Right hindlimb (tissue), 1 donor: ENCODE measurements around the gene DDR1.
"Not testable (repeated sequence)": the region's sequence is repeated elsewhere in the genome, so short reads cannot be mapped to it uniquely, and the experiment has no call there.

Experiments
- DNase-seq: peaks from one replicate; pipeline ENCODE4 v3.0.0-alpha.2; 2018

The DDR1 gene

DNA sequence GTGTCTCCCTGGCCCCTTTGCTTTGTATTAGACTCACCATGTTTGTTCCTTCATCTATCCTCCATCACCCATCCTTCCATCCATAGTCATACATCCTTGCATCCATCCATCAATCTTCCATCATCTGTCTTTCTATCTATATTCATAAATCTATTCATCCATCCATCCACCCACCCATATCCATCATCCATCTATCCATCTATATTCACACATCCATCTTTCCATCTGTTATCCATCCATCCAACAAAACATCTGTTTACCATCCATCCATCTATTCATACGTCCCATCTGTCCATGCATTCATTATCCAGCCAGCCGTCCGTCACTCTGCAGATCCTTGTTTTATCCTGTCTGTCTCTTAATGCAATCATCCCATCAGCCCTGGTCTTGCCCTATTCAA is 10.6 kb downstream of the DDR1 start:
- DNase-seq, result no peak

DNA sequence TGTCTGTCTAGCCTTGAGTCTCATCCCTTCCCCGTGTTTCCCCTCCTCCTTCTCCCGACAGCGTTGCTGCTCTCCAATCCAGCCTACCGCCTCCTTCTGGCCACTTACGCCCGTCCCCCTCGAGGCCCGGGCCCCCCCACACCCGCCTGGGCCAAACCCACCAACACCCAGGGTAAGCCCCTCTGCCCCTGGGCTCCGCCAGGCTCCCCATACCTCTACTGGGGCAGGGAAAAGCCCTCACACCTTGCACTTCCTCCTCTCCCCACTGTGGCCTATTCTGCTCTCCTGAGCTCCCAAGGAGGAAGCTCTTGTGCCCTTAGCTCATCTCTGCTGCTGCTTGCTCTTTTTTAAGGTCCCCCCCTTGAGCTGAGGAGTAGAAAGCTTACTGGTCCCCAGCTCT is 11.0 kb downstream of the DDR1 start:
- DNase-seq, result no peak

DNA sequence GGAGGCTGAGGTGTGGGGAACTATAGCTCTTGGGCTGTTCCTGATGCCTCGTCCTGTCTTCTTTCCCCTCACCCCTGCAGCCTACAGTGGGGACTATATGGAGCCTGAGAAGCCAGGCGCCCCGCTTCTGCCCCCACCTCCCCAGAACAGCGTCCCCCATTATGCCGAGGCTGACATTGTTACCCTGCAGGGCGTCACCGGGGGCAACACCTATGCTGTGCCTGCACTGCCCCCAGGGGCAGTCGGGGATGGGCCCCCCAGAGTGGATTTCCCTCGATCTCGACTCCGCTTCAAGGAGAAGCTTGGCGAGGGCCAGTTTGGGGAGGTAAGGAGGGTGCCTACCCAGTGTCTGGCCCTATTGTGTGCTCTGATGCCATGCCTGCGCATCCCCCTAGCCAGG is 12.2 kb downstream of the DDR1 start:
- no peak for DNase-seq

DNA sequence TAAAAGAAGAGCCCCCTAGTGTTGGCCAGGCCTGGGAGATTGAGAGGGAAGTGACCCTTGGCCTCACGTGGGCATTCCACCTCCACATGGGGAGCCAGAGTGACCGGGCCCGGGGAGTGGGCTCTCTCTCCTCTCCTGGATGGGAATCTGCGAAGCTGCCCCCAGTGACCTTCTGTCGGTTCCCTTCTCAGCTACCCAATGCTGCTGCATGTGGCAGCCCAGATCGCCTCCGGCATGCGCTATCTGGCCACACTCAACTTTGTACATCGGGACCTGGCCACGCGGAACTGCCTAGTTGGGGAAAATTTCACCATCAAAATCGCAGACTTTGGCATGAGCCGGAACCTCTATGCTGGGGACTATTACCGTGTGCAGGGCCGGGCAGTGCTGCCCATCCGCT is 13.6 kb downstream of the DDR1 start:
- no peak for DNase-seq

DNA sequence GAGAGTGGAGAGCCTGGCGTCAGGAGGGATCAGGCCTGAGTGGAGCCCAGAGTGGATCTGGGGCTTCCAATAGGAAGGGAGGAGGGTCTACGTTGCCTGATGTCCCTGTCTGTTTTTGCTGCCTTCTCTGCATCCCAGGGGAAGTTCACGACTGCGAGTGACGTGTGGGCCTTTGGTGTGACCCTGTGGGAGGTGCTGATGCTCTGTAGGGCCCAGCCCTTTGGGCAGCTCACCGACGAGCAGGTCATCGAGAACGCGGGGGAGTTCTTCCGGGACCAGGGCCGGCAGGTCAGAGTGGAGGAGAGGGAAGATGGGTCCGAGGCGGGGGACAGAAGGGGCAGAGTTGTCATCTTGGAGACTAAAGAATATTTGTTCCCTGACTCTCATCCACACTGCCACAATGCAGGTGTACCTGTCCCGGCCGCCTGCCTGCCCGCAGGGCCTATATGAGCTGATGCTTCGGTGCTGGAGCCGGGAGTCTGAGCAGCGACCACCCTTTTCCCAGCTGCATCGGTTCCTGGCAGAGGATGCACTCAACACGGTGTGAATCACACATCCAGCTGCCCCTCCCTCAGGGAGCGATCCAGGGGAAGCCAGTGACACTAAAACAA is 14.5 kb downstream of the DDR1 start:
- no peak for DNase-seq

DNA sequence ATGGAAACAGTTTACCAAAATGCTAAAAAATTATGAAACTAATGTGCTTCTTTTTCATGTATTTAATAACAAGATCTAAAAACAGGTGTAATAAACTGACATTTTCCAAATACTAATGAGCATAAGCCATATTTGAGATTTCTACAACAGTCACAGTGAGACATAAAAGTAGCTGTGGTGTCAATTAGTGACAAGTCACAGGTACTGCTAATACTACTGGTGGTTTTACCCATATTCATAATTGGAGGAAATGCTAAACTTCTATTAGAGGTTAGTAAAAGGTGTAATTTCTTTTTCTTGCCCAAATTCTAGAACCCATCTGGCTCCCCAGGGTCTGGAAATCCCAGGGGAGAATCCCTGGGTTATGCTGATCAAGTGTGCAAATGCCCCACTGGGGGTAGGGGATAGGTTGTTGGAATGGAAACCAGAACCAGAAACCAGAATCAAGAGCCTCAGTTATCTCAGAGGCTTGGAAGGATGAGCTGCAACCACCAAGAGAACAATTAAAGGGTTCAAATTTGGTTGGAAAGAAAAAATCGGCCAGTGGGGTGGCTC is 16.6 kb downstream of the DDR1 start:
- no peak for DNase-seq

DNA sequence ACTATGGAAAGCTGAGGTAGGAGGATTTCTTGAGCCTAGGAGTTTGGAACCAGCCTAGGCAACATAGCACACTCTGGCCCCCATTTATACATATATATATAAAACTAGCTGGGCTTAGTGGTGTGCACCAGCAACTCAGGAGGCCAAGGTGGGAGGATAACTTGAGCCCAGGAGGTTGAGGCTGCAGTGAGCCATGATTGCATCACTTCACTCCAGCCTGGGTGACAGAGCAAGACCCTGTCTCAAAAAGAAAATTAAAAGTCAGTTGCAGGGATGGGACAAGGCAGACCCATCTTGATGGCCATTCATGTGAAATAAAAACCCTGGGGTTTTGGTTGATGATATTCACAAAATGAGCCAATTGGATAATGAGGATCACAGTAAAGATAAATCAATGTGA is 17.1 kb downstream of the DDR1 start:
- no peak for DNase-seq

DNA sequence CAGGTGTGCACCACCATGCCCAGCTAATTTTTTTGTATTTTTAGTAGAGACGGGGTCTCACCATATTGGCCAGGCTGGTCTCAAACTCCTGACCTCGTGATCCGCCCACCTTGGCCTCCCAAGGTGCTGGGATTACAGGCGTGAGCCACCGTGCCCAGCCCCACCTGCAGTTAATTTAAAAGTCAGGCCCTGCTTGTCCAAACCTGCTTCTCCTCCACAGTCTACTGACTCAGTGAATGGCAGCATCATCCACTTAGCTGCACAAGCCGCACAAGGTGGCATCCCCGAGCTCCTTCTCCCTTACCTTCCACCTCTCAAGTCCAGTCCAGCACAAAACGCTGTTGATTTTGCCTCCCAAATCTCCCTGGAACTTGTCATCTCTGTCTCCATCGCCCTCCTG is 17.9 kb downstream of the DDR1 start:
- not testable (repeated sequence) for DNase-seq

DNA sequence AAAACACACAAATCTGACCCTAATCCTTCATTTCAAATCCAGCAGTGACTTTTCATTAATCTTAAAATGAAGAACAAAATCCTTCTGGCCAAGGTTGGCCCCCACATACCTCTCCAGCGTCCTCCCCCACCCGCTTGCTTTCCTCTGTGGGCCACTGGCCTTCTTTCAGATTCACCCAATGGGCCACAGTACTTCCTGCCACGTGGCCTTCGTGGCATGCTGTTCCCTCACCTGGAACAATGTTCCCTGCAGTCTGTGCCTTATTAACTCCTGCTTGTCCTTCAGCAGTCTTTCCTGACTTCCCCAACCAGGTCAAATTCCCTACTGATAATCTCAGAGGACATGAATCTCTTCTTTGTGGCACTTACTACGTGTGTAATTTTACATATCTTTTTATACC is 18.4 kb downstream of the DDR1 start:
- DNase-seq, result no peak

DNA sequence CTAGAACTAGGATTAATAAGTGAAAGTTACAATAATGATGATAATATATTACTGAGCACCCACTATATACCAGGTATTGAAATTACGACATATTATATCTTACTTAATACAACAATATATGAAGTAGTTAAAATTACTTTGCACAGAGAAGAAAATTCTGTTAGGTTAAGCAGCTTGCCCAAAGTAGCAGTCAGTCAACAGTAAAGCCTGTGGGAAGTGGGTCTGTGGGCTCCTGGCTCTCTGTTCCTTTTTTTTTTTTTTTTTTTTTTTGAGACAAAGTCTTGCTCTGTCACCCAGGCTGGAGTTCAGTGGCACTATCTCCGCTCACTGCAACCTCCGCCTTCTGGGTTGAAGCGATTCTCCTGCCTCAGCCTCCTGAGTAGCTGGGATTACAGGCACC is 18.9 kb downstream of the DDR1 start:
- no peak for DNase-seq

DNA sequence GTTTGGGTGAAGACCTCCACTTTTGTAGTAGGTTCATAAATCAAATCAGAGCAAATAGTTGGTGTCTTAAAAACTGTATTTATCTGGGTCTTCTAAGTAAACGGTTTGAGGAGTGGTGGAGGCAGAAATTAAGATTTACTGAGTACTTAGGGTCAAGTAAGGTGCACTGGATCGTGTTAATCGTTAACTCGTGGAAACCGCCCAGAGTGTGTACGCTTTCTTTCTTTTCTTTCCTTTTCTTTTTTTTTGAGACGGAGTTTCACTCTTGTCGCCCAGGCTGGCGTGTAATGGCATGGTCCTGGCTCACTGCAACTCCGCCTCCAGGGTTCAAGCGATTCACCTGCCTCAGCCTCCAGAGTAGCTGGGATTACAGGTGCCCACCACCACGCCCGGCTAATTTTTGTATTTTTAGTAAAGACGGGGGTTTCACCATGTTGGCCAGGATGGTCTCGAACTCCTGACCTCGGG is 23.0 kb downstream of the DDR1 start:
- not testable (repeated sequence) for DNase-seq

DNA sequence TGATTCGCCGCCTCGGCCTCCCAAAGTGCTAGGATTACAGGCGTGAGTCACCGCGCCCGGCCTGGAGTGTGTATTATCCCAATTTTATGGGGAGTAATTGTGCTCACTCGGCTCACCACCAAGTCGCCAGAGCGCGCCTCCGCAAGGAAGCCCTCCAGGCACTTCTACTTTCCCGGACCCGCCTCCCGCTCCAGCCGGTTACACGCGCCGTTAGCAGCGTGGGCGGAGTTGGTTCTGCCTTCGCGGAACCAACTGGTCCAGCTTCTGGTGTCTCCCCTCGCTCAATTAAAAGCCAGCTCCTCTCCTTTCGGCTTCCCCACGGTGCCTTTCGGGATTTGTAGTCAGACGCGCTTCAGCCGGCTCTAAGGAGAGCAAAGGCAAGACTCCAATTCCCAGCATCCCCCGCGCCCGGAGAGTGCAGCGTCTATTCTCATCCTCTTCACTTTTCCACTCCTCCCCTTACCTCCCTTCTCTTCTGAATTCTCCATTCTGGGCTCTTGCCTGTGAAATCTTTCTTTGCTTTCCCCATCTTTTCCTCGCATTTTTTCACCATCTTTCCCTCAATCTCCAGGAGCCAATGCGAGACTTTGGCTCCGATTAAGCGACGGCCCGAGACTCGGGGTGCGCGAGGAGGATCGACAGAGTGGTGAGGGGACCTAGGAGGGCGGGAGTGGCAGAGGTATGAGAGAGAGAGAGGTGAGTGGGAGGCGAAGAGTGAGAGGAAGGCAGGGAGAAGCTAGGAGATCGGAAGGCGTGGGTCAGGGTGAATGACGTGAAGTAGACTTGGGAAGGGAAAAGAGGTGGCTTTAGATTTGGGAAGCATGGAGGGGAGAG is 23.7 kb downstream of the DDR1 start, which contains the start of gene GTF2H4:
GTF2H4 (plus strand) TSS at position 450 of the 834 bp plus-strand sequence.
- peak; percentile 99 for DNase-seq

DNA sequence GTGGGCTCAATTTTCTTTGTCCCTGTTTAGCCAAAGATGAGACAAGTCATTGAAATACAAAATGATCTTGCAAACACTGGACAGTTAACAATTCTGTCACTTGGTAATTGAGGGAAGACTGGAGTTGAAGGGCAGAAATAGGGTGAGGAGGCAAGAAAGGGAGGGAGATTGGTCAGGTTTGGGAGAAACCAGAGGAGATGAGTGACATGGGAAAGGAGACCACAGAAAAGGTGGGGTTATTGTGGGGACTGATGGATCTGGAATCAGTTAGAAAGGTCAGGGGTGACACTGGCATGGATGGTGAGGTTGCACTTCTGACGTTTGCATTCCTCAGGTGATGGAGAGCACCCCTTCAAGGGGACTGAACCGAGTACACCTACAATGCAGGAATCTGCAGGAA is 24.4 kb downstream of the DDR1 start:
- no peak for DNase-seq

DNA sequence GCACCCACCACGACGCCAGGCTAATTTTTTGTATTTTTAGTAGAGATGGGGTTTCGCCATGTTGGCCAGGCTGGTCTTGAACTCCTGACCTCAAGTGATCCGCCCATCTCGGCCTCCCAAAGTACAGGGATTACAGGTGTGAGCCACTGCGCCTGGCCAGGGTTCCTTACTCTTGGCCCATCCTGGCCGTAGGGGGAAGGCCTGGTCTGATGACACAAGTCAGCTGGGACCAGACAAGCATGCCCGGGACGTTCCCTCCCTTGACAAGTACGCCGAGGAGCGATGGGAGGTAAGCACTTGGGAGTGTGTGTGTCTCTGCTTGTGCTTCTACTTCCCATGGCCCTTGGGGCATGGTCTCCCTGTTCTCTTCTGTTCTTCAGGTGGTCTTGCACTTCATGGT is 26.2 kb downstream of the DDR1 start:
- DNase-seq, result not testable (repeated sequence)

DNA sequence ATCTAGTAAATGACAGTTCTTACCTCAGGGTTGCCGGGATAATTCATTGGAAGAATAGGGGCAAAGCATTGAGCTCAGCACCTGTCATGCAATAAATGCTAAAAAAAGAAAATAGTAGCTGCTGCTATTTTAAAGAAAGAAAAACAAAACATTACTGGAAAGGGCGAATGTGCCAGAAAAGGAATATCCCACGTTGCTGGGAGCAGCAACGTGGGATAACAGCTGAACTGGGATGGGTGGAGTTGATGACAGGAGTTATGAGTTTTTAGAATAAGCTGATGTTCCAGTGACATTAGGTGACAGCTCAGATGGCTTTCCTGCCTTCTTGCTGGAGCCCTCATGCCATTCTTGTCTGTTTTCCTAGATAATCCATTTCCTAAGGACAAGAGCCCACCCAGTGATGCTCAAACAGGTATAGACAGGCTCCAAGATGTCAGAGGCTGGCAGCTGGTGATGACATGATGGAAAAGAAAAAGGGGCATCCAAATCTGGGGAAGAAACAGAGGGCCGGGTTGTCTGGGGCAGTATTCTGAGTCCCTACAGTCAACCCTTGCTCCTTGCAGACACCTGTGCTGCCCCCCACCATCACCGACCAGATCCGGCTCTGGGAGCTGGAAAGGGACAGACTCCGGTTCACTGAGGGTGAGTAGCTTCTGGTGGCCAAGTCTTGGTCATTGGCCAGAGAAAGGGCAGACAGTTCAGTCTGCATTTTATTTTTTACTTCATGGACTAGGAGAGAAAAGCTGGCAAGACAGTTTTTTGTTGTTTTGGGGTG is 28.6 kb downstream of the DDR1 start:
- no peak for DNase-seq

DNA sequence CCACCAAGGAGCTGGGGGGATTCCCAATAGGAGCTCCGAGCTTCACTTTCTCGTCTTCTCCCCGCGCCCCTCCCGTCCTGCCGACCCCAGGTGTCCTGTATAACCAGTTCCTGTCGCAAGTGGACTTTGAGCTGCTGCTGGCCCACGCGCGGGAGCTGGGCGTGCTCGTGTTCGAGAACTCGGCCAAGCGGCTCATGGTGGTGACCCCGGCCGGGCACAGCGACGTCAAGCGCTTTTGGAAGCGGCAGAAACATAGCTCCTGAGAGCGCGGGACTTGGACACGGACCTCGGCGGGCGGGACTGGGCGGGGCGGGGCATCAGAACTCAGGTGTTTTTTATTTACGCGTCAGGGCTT is 29.4 kb downstream of the DDR1 start:
- no peak for DNase-seq

DNA sequence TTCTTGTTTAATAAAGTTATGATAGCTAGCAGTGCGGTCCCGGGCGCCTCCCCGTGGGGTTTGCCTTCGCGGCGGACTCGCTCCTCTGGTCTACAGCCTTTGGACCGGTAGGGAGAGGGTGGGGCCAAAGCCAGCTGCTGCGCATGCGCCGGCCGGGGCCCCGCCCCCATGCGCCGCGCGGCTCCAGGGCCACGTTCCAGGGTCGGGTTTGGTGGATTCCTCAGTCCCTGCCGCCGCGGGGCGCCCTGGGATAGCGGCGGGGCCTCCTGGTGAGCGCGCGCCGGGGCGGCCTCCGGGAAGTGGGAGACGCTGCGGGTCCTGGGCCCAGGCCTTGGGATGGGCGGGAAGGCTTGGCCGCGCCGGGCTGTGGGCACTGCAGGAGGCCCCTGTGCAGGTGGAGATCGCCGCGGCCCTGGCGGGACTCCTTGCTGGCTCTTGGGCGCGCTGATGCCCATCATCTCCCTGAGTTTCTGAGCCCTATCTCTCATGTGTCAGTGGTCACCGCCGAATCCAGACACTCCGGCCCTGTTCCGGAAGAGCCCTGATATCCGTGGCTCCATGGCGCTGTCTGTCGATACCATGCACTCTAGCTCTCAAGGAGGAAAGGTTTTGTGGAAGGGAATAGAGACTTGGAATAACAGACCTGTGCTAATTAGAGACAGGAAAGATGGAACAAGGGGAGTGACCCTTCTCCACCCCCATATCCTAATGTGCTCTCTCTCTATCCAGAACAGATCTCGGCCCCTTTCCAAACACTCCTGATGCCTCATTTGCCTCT is 29.9 kb downstream of the DDR1 start, which contains the start of gene VARS2:
VARS2 (plus strand) TSS at position 163 of the 778 bp plus-strand sequence; CDS start at position 762, 599 bp downstream.
- peak; percentile 97 for DNase-seq

DNA sequence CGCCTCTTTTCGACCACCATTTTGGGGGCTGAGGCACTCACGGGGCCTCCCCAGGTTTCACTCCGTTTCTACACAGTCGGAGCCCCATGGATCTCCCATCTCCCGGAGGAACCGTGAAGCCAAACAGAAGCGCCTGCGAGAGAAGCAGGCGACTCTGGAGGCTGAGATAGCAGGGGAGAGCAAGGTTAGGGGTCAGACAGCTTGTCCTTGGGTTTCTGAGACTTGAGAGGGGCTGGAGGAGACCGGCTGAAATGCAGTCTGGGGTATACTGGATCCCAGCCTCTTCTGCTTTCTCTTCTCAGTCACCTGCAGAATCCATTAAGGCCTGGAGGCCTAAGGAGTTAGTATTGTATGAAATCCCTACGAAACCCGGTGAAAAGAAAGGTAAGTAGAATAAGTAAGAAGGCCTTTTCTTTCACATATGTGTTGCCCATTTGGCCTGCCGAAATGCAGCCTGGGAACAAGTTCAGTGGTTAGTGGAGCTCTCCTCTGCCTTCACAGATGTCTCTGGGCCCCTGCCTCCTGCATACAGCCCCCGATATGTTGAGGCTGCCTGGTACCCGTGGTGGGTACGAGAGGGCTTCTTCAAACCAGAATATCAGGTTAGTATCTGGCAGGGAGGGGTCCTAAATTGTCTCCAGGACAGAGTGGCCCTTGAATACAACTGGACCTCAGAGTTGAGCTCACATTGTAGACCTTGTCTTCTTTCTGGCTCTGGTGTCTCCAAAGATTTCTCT is 30.7 kb downstream of the DDR1 start:
- DNase-seq, result peak; percentile 42

DNA sequence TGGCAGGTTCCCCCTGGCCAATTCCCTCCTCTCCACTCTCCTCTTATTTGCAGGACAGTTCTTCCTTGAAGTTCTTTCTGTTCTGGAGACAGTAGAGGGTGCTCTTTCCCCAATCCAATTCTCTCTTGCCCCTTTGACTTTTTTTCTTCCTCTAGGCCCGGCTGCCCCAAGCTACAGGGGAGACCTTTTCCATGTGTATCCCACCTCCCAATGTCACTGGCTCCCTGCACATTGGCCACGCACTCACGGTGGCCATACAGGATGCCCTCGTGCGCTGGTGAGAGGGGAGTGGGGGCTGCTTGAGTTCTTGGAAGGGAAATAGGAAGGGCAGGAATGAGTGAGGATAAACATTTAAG is 31.2 kb downstream of the DDR1 start:
- peak; percentile 42 for DNase-seq

DNA sequence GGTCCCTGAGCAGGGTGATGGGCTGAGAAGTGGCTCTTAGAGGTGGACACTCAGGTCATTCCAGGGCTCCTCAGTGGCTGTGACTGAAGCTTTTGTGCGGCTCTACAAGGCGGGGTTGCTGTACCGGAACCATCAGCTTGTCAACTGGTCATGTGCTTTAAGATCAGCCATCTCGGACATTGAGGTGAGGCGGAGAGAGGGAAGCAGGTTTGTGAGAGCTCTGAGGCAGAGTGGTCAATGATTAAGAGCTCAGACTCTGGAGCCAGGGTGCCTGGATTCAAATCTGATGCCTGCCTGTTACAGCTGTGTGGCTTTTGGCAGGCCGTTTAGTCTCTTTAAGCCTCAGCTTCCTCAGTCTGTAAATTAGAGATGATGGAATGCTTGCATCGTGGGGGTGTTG is 32.7 kb downstream of the DDR1 start:
- DNase-seq, result no peak

DNA sequence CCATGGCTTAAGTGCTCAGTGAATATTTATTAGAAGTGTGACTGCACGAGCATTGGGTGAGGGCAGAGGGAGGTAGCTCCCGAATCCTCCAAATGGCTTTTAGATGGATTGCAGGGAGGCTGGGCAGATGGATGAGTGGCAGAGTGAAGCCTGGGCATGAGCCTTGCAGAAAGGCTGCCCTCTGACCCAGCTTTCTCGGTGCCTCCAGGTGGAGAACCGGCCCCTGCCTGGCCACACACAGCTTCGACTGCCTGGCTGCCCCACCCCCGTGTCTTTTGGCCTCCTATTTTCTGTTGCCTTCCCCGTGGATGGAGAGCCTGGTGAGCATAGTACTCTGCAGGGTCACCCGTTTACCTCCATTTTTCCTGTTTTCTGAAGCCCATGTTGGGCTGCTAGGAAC is 33.2 kb downstream of the DDR1 start:
- no peak for DNase-seq

DNA sequence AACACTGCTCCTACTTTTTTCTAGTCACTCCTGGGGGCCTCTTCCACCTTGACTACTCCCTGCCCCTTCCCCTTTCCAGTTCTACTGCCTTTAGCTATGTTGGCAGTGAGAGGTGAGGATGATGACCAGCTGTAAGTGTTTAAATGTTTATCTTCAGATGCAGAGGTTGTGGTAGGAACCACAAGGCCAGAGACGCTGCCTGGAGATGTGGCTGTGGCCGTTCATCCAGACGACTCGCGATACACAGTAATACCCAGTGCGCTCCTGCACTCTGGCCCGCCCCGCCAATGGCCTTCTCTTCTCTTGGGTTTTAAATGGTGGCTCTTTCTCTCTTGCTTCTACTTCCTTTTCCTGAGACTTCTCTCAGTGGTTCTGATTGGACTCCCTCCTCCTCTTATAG is 34.4 kb downstream of the DDR1 start:
- DNase-seq, result no peak
